Neural cell (in vitro differentiated cells): Measurements from ENCODE around the gene ASB6. TPM values are rescaled to one million over a fixed set of nuclear protein-coding genes. Genes with fewer than 3 reads are reported as not detected.

Source experiments
- H2AFZ ChIP-seq: fragments of 200-600, 300-800 bp; sonication (generic), shearing (Covaris generic); 2 replicates; pipeline ENCODE4 v1.6.0; 2014; ENCODE audit warnings: low read depth, mild to moderate bottlenecking, antibody characterized with exemption, low read length, moderate library complexity
- H3F3A ChIP-seq: fragments of 200-600 bp; shearing (Covaris generic); 2 replicates; pipeline ENCODE4 v1.6.1; 2016; ENCODE audit warnings: mild to moderate bottlenecking, moderate library complexity, mixed read lengths, antibody characterized with exemption, low read length; ENCODE audit not compliant: insufficient read depth, poor library complexity, severe bottlenecking
- H3K27ac ChIP-seq: fragments of 200-600, 300-800 bp; sonication (generic), shearing (Covaris generic); 2 replicates; pipeline ENCODE4 v1.5.1; 2014; ENCODE audit warnings: mild to moderate bottlenecking, low read length, moderate library complexity
- H3K27me3 ChIP-seq: fragments of 300-800, 200-600 bp; sonication (generic), shearing (Covaris generic); 2 replicates; pipeline ENCODE4 v1.6.0; 2014; ENCODE audit warnings: mild to moderate bottlenecking, low read depth, low read length, moderate library complexity; ENCODE audit not compliant: insufficient read depth
- H3K36me3 ChIP-seq: fragments of 300-800, 200-600 bp; sonication (generic), shearing (Covaris generic); 2 replicates; pipeline ENCODE4 v1.5.1; 2014; ENCODE audit warnings: mild to moderate bottlenecking, antibody characterized with exemption, low read length, moderate library complexity; ENCODE audit not compliant: insufficient read depth
- H3K4me2 ChIP-seq: fragments of 300-800, 200-600 bp; sonication (generic), shearing (Covaris generic); 2 replicates; pipeline ENCODE4 v1.6.0; 2014; ENCODE audit warnings: mild to moderate bottlenecking, low read length
- H3K4me3 ChIP-seq: fragments of 300-800, 200-600 bp; sonication (generic), shearing (Covaris generic); 2 replicates; pipeline ENCODE4 v1.5.1; 2014; ENCODE audit warnings: mild to moderate bottlenecking, low read length, moderate library complexity
- H3K79me2 ChIP-seq: fragments of 200-600 bp; shearing (Covaris generic); replicated peaks from 2 replicates; pipeline ENCODE4 v1.6.0; 2014; ENCODE audit warnings: mild to moderate bottlenecking, low read length, moderate library complexity; ENCODE audit not compliant: insufficient read depth
- H3K9ac ChIP-seq: fragments of 300-800, 200-600 bp; sonication (generic), shearing (Covaris generic); 2 replicates; pipeline ENCODE4 v1.6.1; 2016; ENCODE audit warnings: mild to moderate bottlenecking, low read length, mixed read lengths
- H3K9me2 ChIP-seq: fragments of 200-600 bp; shearing (Covaris generic); 2 replicates; pipeline ENCODE4 v1.6.1; 2016; ENCODE audit warnings: mild to moderate bottlenecking, low read length, mixed read lengths; ENCODE audit not compliant: insufficient read depth
- H3K9me3 ChIP-seq: fragments of 200-600, 300-800 bp; sonication (generic), shearing (Covaris generic); 2 replicates; pipeline ENCODE4 v1.6.1; 2016; ENCODE audit warnings: mild to moderate bottlenecking, mixed run types, low read length, moderate library complexity, mixed read lengths
- H4K20me1 ChIP-seq: fragments of 200-600 bp; shearing (Covaris generic); 2 replicates; pipeline ENCODE4 v1.6.1; 2016; ENCODE audit warnings: mild to moderate bottlenecking, mixed run types; ENCODE audit not compliant: insufficient read depth
- CTCF ChIP-seq: fragments of 450-650 bp; IDR thresholded peaks from 2 replicates; pipeline ENCODE4 v1.5.1; 2014; ENCODE audit warnings: antibody characterized with exemption, mild to moderate bottlenecking, moderate library complexity; ENCODE audit not compliant: poor library complexity, severe bottlenecking
- EP300 ChIP-seq: fragments of 450-650 bp; conservative IDR thresholded peaks from 2 replicates; pipeline ENCODE4 v1.6.1; 2014; ENCODE audit warnings: antibody characterized with exemption, mild to moderate bottlenecking, moderate library complexity; ENCODE audit not compliant: poor library complexity, severe bottlenecking
- EZH2 ChIP-seq: fragments of 200-600, 300-800 bp; shearing (Covaris generic), sonication (generic); IDR thresholded peaks from 2 replicates; pipeline ENCODE4 v1.6.1; 2014; ENCODE audit warnings: antibody characterized with exemption, low read length, borderline replicate concordance, mild to moderate bottlenecking; ENCODE audit not compliant: insufficient read depth, poor library complexity, severe bottlenecking
- MXI1 ChIP-seq: fragments of 450-650 bp; conservative IDR thresholded peaks from 2 replicates; pipeline ENCODE4 v1.6.1; 2014; ENCODE audit warnings: antibody characterized with exemption, mild to moderate bottlenecking; ENCODE audit not compliant: poor library complexity, severe bottlenecking
- POLR2AphosphoS5 ChIP-seq: IDR thresholded peaks from 2 replicates; pipeline ENCODE4 v1.6.1; 2012
- RAD21 ChIP-seq: fragments of 450-650 bp; conservative IDR thresholded peaks from 2 replicates; pipeline ENCODE4 v1.6.1; 2014; ENCODE audit warnings: antibody characterized with exemption, mild to moderate bottlenecking, moderate library complexity
- REST ChIP-seq: IDR thresholded peaks from 2 replicates; pipeline ENCODE4 v1.6.1; 2012; ENCODE audit warnings: borderline replicate concordance
- SMC3 ChIP-seq: fragments of 450-650 bp; conservative IDR thresholded peaks from 2 replicates; pipeline ENCODE4 v1.6.1; 2014; ENCODE audit warnings: antibody characterized with exemption, mild to moderate bottlenecking, moderate library complexity; ENCODE audit not compliant: poor library complexity
- TAF1 ChIP-seq: IDR thresholded peaks from 2 replicates; pipeline ENCODE4 v1.6.1; 2012; ENCODE audit warnings: low read depth
- polyA plus RNA-seq: library from polyadenylated mRNA; depleted of rRNA; stranded (reverse); fragments of >200 nt; gene quantifications from 2 replicates; pipeline ENCODE4 v1.2.3, GENCODE V29; 2014

The ASB6 gene
- polyA plus RNA-seq, 1 donor from 2014 or later, result 18.4 TPM

GRCh38 chr9:129590466-129590865 is 51.5 kb downstream of the ASB6 start:
- H3K9ac ChIP-seq, result no peak overlapping the region
- H3K4me2 ChIP-seq, result no peak overlapping the region
- no peaks in the 10 kb centered on the region for H3K36me3 ChIP-seq
- H4K20me1 ChIP-seq, result no peaks in the 10 kb centered on the region
- H3K4me3 ChIP-seq, result no peak overlapping the region
- H3K79me2 ChIP-seq, result no peaks in the 10 kb centered on the region
- no peaks in the 10 kb centered on the region for H3K9me3 ChIP-seq
- no peaks in the 10 kb centered on the region for H3K9me2 ChIP-seq
- no peaks in the 10 kb centered on the region for H3K27me3 ChIP-seq
- no peaks in the 10 kb centered on the region for H3F3A ChIP-seq
- H3K27ac ChIP-seq, result no peak overlapping the region
- no peak for TF ChIP-seq CTCF
- TF ChIP-seq REST, result no peak
- no peak for TF ChIP-seq POLR2AphosphoS5
- no peak for TF ChIP-seq EZH2
- no peak for TF ChIP-seq TAF1
- TF ChIP-seq RAD21, result no peak
- no peak for TF ChIP-seq EP300
- TF ChIP-seq SMC3, result no peak
- no peak overlapping the region for H2AFZ ChIP-seq

DNA sequence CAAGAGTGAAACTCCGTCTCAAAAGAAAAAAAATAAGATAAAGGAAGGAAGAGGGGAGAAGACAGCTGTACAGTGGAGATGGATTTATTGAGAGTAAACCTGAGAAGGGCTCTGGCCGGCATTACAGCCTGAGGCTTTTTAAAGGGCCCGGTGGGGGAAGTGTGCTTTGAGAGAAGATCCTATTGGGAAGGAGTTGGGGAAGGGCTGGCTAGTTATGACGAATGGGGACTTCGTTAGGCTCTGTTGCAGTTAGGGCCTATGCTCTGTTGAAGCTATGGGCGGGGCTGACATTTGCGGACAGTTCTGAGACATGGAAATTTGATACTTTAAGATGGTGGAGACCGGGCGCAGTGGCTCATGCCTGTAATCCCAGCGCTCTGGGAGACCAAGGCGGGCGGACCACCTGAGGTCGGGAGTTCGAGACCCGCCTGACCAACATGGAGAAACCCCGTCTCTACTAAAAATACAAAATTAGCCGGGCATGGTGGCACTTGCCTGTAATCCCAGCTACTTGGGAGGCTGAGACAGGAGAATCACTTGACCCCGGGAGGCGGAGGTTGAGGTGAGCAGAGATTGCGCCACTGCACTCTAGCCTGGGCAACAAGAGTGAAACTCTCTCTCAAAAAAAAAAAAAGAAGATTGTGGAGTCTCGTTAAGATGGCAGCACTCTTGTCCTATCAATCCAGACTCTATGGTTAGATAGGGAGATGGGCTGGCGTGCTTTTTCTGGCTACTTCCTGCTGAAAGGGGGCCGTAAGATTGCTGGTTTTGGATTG is 54.3 kb downstream of the ASB6 start:
- Histone ChIP-seq H3K79me2 (no peaks in the 10 kb centered on the region), H2AFZ (no peak overlapping the region), H3K27ac (no peak overlapping the region), H3K4me3 (no peak overlapping the region), H3K4me2 (no peak overlapping the region), H3K36me3 (no peaks in the 10 kb centered on the region), H3K9me3 (no peaks in the 10 kb centered on the region), H4K20me1 (no peaks in the 10 kb centered on the region), H3K27me3 (no peaks in the 10 kb centered on the region), H3K9me2 (no peaks in the 10 kb centered on the region), H3F3A (no peaks in the 10 kb centered on the region), H3K9ac (no peak overlapping the region)
- no peak for TF ChIP-seq TAF1
- no peak for TF ChIP-seq POLR2AphosphoS5
- TF ChIP-seq MXI1, result no peak
- TF ChIP-seq RAD21, result no peak
- TF ChIP-seq CTCF, result no peak
- no peak for TF ChIP-seq REST
- TF ChIP-seq EZH2, result no peak
- TF ChIP-seq EP300, result no peak
- TF ChIP-seq SMC3, result no peak
